SK-N-DZ (cell line): Measurements from ENCODE around the gene TRPC4.
"Not testable (repeated sequence)": the region's sequence is repeated elsewhere in the genome, so short reads cannot be mapped to it uniquely, and the experiment has no call there.

Experiments
- DNase-seq: peaks from one replicate; pipeline ENCODE4 v3.0.0-alpha.2; 2015; ENCODE audit warnings: low spot score

TRPC4 gene

DNA sequence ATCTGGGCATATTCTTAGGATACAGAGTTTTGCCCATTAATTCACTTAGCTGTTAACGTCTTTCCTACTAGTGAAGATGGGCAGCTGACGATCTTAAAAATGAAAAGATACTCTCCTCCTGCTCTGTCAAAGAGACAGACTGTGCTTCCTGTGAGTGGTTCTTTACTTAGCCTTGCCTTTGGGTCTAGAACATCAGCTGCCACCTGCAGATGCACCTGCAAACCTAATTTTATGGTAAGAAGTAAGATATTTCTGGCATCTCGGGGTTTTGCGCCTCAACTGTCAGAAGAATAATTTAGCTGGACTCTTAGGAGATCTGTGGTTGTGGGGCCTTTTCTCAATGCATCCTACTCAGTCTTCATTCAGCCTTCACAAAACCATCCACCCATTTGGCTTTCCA is 36.2 kb downstream of the TRPC4 start:
- no peak for DNase-seq

DNA sequence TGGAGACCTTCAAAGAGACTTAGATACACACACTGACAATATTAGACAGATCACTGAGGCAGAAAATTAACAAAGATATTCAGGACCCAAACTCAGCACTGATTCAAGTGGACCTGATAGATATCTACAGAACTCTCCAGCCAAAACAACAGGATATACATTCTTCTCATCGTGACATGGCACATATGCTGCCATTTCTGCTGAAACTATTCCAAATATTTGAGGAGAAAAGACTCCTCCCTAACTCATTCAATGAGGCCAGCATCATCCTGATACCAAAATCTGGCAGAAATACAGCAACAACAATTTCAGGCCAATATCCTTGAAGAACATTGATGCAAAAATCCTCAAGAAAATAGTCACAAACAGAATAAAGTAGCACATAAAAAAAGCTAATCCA is 53.3 kb downstream of the TRPC4 start:
- no peak for DNase-seq

DNA sequence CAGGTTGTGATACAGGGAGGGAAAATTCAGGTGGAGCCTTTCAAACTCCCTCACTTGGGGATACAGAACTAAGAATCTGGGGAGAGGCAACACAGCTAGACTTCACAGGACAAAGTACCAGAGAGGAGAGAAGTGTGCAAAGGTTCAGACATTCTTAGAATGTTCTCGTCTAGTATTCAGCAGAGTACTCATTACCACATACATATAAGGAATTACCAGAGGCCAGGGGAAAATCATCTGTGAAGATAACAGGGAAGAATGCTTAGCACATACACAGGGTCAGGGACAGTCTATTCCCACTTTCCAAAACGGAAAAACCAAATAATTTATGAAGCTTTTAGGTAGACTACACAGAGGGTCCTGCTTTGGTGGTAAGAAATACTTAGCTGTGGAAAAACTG is 58.1 kb downstream of the TRPC4 start:
- no peak for DNase-seq

DNA sequence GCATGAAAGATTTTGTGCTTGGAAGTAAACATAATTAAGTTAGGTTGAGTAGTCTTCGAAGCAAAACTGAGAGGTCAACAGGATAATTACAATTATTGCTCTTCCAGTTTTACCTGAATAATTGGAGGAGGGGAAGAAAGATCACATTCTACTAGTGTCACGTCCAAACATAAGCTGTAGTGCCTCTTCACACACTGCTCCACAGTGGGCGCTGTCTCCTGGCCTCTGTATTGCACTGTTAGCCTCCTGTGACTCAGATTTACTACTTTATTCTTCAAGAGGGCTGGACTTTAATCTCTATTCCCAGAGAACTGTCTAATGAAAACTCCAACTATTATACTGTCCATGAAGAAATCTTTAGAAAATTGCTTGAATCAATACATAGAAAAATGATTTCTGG is 62.9 kb downstream of the TRPC4 start:
- no peak for DNase-seq

DNA sequence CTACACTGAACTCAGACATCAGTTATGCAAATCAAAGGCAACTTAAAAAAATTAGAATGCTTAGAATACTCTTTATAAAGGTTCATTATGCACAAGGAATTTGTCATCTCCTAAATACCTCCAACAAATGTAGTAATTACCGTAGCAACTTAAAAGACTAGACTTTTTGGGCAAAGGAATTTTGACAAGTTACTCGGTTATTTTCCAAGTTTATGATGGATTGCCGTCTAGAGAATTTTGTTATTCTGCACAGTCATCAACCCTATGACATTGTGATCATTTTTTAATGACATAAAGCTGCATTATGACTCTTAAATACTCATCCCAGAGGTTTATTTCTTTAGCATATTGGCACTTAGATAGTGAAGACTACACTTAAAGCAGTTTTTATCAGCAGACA is 71.9 kb downstream of the TRPC4 start:
- no peak for DNase-seq

DNA sequence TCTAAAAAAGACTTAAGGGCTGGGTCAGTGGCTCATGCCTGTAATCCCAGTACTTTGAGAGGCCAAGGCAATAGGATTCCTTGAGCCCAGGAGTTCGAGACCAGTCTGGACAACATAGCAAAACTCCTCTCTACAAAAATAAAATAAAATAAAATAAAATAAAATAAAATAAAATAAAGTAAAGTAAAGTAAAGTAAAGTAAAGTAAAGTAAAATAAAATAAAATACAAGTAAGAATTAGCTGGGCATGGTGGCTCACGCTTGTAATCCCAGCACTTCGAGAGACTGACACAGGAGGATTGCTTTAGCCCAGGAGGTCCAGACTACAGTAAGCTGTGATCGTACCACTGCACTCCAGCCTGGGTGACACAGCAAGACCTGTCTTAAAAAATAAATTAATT is 72.8 kb downstream of the TRPC4 start:
- DNase-seq = not testable (repeated sequence)

DNA sequence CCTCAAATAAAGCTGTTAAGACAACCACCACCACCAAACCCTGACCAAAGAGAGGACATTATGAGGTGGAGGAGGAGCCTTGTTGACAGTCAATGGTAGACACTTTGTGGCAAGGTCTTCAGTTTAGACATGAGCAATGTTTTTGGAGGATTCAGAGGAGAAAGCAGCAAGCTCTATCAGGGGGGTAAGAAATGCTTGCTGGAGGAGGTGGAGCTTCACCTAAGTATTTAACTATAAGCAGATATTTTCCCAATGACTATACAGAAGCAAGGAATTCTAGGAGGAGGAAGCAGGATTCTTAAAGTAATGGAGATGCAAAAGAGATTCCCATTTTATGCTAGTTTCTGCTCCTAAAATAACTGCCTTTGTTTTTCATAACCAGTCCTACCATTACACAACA is 74.2 kb downstream of the TRPC4 start:
- DNase-seq = no peak

DNA sequence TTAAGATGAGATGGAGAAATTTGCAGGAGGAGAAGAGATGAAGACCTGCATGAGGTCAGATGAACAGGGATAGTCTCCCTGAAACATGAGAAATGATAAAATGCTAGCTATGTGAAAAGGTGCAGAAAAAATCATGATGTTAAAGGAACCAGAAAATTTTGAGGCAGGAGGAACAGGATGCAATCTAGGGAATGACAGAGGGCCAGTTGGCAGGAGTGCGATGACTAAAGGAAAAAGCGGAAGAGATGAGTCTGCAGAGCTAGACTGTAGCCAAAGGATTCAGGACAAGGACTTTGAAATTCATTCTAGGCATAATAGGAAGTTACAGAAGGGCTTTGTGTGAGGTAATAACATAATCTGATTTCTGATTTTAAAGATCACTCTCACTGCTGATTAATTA is 77.9 kb downstream of the TRPC4 start:
- DNase-seq = no peak

DNA sequence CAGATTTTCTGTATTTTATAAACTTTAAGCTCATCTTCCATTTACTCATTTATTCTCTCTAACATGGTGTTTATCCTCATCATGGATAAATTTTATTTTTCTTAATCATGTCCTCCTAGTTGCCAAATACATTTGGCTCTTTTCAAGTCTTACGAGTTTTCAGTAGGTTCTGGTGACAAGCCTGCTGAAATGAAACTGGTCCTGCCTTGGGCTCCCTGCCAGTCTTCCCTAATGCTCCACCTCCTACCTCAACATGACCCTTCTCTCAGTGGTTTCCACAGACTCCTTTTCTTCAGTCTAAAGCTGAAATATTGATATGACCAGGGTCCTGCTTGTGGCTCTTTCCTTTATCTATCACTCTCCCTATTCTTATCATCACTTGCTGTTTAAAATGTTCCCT is 81.2 kb downstream of the TRPC4 start:
- DNase-seq = no peak

DNA sequence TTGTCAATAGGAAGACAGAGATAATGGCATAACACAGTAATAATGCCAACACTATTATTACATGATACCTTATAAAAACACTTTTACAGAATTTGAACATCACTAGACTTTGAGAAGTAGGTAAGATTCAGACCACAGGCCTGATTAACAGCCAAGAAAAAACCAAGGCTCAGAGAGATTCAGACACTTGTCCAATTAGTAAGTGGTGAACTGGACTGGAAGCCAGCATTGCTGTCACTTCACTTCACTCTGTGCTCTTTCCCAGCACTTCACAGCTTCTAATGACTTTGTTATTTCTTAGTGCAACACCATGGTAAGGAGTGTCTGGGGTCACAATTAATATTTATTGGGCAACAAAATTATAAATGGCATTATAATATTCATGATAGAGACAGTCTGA is 91.9 kb downstream of the TRPC4 start:
- no peak for DNase-seq

DNA sequence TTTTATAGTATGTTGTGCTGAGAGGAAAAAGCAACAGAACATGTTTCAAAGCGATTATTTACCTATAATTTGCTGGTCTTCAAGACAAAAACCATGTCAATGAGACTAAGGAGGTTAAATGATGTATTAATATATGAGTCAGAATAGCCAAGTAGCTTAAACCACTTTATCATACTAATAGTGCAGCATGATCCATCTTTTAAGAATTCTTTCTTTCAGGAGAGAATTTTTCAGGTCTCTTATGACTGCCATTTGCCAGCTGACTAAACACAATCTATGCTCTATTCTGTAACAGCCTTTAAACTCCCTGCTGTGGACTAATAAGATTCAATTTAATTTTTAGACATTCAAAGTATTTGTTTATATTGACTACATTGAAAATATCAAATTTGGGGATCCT is 93.7 kb downstream of the TRPC4 start:
- DNase-seq = no peak

DNA sequence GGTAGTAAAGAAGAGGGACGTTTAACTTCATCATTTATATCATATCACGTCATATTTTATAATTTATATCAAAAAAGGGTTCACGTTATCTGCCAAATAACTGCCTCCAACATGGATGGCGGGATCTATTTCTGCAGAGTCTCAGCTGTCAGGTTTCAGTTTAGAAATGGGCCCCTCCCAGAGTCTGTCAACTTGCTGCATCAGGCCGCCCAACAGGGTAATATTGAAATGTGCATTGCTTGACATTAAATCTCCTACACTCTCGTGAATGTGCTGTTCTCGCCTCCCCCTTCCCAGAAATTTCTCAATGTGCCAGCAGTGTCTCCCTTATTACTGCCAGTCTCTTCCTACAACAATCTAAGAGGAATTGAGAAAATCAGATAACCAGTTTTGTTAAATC is 96.9 kb downstream of the TRPC4 start:
- DNase-seq = no peak

DNA sequence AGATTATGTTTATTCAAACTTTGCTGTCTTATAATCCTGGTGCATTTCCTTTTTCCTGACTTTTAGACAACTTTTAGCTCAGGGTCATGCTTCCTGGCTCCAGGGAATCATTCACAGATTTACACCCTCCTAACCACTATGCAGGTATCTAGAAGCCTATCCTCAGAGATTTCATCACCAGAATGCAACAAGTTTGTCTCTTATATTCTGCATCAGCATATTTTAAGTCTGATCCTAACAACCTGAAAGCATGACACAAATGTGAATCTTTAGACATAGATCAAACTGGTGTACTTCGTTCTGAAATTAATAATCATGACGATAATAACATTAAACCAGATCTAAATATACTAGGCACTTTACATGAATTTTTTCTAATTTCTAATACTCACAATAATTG is 100.0 kb downstream of the TRPC4 start:
- DNase-seq = no peak

DNA sequence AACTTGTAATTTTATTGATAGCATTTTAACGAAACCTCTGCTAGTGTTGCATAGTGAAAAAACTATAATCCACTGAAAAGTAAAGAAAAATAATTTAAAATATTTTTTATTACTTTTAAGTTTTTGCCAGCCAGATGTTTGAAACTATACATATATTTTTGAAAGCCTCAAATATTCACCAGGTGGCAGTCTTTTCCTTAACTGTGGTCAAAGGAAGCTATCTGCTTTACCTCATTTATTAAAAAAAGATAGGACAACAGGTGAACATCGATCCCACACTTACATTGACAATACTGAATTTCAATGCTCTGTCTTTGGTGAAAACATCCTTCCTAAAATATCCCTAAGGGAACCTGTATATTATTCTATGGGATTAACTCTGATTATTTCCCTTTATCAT is 100.5 kb downstream of the TRPC4 start:
- DNase-seq = no peak

DNA sequence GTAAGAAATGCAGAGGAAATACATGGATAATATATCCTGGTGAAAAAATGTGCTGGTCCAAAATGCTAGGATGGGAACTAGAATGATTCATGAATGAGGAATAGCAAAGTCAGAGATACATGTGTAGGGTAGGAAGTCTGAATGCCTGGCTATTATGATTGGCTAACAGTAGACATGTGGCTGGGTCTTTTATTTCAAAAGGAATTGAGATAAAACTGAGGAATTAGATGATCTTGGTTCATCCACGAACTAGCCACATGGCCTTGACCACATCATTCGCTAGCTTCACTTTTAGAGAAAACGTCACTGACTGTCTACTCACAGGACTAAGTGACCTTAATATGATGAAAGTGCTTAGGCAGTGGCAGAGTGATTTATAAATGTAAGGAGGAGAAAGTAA is 103.1 kb downstream of the TRPC4 start:
- DNase-seq = no peak

DNA sequence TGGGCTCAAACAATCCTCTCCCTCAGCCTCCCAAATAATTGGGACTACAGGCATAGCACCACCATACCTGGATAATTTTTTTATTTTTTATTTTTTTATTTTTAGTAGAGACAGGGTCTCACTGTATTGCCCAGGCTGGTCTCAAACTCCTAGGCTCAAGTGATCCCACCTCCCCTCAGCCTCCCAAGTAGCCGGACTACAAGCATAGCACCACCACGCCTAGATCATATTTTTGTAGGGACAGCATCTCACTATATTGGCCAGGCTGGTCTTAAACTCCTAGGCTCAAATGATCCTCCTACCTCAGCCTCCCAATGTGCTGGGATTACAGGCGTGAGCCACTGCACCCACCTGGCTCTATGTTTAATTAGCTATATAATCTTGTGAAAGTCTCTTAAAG is 114.2 kb downstream of the TRPC4 start:
- no peak for DNase-seq

DNA sequence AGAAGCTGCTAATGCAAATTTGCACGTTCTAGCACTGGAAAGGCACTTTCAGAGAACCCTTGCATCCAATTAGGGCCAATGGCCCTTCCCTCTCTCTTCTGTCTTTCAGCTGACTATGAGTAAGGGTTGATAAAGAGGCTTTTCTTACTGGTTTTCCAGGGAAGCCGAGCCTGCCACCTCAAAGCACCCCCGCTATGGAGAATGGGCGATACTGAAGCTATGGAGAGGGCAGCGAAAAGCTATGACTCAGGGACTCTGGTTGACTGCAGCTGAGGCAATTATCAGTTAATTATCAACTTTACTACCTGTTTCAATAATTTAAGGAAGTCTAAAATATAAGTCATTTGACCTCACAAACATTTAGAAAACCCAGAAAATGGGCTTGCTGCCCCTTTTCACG is 115.8 kb downstream of the TRPC4 start:
- no peak for DNase-seq

DNA sequence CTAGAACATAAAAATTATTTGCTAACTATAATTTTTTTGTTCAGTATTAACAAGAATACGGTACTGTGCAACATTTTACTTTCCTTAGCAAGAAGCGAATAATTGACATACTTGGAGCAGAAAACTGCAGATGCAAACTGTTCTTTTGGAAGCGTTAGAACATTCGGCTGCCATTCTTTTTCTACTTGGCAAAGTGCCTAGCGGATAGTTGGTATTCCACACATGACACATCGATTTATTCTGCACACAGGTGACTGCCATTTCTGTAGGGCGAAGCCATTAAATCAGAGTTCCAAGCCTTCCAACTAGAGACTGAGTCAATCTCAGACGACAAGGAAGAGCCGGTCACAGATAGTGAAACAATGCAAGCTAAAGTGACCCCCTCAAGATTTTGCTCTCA is 117.4 kb downstream of the TRPC4 start:
- DNase-seq = no peak

DNA sequence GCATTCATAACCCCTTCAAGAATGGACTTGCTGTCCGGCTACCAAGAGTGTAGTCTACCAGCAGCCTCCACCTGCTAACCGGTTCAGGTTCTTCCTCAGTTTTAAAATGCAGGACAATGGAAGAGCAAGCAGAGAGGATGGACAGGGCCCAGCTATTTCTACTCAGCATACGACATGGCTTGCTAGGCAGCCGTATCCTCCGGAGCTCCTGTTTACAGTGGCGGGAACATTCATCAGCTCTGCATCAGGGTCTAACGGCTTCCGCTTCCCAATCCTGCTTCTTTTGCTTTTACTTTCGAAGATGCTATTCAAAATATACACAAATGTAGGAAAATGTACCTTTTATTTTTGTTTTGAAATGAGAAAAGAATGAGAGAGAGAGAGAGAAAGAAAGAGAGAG is 118.5 kb downstream of the TRPC4 start:
- DNase-seq = no peak

DNA sequence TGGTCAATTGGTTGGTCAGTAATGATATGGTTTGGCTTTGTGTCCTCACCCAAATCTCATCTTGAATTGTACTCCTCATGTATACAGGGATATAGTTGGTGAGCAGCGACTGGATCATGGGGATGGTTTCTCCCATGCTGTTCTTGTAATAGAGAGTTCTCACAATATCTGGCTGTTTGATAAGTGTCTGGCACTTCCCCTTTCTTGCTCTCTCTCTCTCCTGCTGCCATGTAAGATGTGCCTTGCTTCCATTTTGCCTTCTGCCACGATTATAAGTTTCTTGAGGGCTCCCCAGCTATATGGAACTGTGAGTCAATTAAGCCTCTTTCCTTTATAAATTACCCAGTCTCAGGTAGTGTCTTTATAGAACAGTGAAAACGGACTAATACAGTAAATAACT is 120.7 kb downstream of the TRPC4 start:
- no peak for DNase-seq

DNA sequence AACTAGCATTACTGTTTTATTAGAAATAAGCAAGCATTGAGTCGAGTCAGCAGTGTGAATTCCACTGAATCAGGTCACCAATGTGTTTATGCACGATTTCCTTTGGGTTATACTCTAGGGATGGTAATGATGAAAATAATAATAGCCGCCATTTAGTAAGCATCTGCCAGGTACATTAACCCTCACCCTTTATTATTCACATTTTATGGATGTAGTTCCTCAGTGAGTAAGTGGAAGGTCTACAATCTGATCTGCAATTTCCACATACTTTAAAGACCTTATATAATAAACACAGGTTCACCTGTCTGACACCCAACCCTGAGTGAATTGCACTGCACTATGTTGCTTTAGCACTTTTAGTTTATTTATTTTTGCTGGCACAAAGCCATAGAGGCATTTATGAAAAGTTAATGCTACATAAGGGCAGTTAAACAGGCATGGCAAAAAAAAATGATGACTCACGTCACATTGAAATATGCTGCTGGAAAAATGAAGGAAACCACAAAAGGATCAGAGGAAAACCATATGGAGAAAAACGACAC is 122.4 kb downstream of the TRPC4 start:
- no peak for DNase-seq

DNA sequence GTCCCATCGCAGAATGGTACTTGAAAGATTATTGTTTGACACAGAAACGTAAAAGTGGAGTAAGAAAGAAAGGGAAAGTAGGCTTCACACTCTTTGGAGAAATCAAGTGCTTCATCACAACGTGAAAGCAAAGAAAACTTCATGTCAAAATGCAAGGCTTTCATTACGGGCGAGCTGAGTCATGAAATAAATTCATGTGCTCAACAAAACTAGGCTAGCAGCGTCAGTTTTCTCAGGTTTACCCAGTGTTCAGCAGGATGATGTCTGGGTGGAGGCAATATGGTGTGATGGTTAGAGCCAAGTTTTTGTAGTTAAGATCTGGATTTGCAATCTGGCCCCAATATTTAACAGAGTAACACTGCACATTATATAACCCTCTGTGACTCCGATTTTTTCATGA is 128.0 kb downstream of the TRPC4 start:
- no peak for DNase-seq

DNA sequence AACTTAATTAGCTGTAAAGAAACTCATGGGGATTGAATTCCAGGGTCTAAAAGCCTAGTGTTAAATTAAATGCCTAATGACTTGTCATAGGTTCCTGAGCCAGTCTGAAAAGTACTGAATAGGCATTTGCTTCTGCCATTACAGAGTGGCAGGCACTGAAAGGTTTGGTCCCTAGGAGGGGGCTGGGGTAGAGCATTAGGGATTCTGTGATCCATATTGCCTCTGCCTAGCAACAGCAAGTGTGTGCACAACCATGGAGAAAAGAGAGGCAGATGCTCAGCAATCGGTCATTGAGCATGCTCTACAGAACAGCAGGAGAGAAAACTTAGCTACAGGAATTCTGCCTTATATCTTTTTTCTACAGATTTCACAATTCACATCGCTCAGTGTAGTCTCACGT is 133.5 kb downstream of the TRPC4 start:
- peak; percentile 17 for DNase-seq

DNA sequence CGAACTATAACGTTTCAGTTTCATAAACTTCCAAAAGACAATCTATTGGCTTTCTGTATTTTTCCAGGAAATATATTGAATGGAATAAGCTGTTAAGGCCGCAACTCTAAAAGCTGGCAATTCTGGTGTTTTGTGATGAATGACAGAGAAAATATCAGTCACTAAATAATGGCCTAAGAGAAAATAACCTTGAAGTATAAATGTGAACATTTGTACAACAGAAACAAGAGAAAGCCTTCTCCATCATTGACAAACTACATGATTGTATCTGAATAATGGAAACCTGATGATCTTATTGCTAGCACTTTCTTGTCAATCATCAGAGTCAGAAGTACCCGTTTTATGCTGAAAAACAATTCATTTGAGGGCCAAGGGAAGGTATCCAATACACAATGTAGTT is 134.3 kb downstream of the TRPC4 start:
- no peak for DNase-seq

DNA sequence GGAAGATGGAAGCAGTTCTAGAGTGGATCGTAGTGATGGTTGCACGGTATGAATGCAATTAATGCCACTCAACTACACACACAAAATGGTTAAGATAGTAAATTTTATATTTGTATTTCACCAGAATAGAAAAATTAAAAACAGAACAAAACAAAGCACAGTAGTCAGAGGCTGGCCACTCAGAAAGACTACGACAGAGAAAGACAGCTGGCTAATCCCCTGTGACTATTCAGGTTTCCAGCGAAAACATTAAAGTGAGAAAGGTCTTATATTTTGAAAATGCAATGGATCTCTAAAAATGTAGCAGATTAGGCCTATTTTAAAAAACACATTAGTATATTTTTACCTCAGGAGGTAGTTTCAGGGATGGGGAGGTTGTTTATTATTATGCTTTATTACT is 139.7 kb downstream of the TRPC4 start:
- no peak for DNase-seq
